Measurements from ENCODE around the gene SMAD3.

DNA sequence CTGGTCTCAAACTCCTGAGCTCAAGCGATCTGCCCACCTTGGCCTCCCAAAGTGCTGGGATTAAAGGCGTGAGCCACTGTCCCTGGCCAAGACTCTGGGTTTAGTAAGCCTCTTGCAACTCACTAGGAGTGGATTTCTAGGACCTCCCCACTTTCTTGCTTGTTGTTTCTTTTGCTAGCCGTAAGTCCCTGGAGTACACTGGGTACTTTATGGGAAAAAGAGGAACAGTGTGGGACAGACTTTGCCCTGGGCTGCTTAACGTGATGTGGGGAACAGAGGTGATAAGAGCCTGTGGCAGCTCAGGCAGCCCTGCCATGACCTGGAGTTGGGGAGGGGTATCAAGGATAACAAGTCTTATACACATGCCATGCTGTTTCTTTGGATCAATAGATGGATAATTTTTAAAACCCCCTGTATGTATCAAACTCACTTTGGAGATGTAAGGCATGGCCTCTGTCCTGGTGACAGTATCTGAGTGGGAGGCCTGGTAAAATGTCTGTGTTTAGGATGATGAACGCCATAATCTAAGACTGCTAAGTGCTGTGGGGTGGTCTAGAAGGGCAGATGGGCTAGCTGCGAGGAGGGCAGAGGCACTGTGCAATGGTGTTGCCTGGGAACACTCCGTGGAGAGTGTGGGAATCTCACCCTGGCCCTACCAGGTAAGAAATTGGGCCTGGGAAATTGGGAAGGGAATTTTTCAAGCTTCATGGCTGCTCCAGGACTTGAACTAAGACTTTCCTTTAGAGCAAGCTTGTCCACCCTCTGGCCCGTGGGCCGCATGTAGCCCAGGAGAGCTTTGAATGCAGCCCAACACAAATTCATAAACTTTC, 54.8 kb downstream of the SMAD3 start:
- TF ChIP-seq, protein P1, sequence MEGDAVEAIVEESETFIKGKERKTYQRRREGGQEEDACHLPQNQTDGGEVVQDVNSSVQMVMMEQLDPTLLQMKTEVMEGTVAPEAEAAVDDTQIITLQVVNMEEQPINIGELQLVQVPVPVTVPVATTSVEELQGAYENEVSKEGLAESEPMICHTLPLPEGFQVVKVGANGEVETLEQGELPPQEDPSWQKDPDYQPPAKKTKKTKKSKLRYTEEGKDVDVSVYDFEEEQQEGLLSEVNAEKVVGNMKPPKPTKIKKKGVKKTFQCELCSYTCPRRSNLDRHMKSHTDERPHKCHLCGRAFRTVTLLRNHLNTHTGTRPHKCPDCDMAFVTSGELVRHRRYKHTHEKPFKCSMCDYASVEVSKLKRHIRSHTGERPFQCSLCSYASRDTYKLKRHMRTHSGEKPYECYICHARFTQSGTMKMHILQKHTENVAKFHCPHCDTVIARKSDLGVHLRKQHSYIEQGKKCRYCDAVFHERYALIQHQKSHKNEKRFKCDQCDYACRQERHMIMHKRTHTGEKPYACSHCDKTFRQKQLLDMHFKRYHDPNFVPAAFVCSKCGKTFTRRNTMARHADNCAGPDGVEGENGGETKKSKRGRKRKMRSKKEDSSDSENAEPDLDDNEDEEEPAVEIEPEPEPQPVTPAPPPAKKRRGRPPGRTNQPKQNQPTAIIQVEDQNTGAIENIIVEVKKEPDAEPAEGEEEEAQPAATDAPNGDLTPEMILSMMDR (conservative IDR thresholded peaks at IDR 0.05 in 1 of 2, IDR thresholded peaks at IDR 0.05 in 1 of 2; ENCODE audit: extremely low read depth in 1 of 2, insufficient read depth in 1 of 2, low read depth in 1 of 2, low read length in 2 of 2) = no peak
- no peak for TF ChIP-seq EZH2 (IDR thresholded peaks at IDR 0.05; ENCODE audit: borderline replicate concordance, low read length)
